Central memory CD8-positive, alpha-beta T cell (primary cell): ENCODE data around the gene ABTB1.
"Not testable (repeated sequence)": the region's sequence is repeated elsewhere in the genome, so short reads cannot be mapped to it uniquely, and the experiment has no call there.

Experiments used
- ATAC-seq: fragments of 150-1000 bp; cut with Tn5 transposase; replicated peaks from 2 replicates; pipeline ENCODE4 v1.10.0; 2022; ENCODE audit warnings: mild to moderate bottlenecking, moderate FRiP score, moderate number of reproducible peaks; ENCODE audit not compliant: poor library complexity, severe bottlenecking; ENCODE audit errors: extremely low read depth
- DNase-seq, 2 donors: peaks; one replicate each; pipeline ENCODE4 v3.0.0; 2021; ENCODE audit warnings: low spot score in 2 of 2
- H3K27ac Mint-ChIP-seq: one replicate; pipeline ENCODE4 v1.8.0; 2022; ENCODE audit warnings: low read depth, mild to moderate bottlenecking, moderate library complexity, mixed read lengths
- H3K27me3 Mint-ChIP-seq: one replicate; pipeline ENCODE4 v1.8.0; 2022; ENCODE audit warnings: mixed read lengths
- H3K36me3 Mint-ChIP-seq: one replicate; pipeline ENCODE4 v1.8.0; 2022; ENCODE audit warnings: mild to moderate bottlenecking, moderate library complexity, mixed read lengths; ENCODE audit not compliant: insufficient read depth
- H3K4me1 Mint-ChIP-seq: one replicate; pipeline ENCODE4 v1.8.0; 2022; ENCODE audit warnings: mixed read lengths
- H3K4me3 Mint-ChIP-seq: one replicate; pipeline ENCODE4 v1.8.0; 2022; ENCODE audit warnings: mild to moderate bottlenecking, moderate library complexity, mixed read lengths
- H3K9me3 Mint-ChIP-seq: one replicate; pipeline ENCODE4 v1.8.0; 2022; ENCODE audit warnings: mixed read lengths

The ABTB1 gene

DNA sequence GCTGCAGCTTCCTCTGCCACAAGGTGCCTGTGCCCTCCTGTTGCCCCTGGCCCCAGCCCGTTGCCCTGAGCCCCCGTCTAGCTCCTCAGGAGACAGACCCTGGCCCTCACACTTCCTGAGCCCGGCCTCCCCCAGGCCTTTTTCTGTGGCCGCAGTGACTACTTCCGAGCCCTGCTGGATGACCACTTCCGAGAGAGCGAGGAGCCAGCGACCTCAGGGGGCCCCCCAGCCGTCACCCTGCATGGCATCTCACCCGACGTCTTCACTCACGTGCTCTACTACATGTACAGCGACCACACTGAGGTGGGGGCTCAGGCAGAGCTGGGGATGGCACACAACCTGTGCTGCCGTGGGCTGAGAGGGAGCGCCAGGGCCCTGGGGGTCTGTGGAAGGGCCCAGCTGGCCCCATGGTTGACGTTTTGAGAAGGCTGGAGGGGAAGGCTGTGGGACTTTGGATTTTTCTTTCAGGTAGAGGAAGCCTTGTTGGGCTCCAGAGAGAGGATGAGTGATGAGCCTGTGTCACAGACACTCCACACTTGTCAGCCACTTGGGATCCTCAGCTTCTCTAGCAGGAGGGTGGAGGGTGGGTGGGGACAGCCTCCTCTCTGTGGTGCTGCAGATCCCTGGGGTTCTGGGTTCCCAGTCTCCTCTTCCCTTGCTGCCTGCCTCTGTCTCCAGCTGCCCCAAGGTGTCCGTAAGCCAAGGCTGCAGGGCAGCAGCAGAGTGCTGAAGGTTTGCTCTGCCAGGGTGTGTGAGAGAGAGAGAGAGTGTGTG, 5.0 kb downstream of the ABTB1 start:
- DNase-seq (no peak), ATAC-seq (no peak)
- H3K4me3 Mint-ChIP-seq = no peak overlapping the region
- peaks cover 37% of the 10 kb centered on the region for H3K4me1 Mint-ChIP-seq
- H3K36me3 Mint-ChIP-seq = peaks cover 16% of the 10 kb centered on the region
- H3K27me3 Mint-ChIP-seq = no peaks in the 10 kb centered on the region
- H3K9me3 Mint-ChIP-seq = no peaks in the 10 kb centered on the region
- H3K27ac Mint-ChIP-seq = peak overlapping the region; percentile 55

DNA sequence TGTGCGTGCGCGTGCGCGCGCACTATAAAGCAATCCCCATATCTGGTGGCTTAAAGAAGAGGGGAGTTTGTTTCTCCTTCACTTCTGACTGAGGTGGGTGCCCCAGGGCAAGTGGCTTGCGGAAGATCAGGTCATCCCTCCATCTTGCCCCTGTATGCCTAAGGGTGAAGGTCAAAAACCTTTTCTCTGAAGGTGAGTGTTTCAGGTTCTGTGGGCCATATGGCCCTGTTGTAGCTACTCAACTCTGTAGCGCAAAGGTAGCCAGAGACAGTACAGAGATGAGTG, 5.5 kb downstream of the ABTB1 start:
- Mint-ChIP-seq H3K4me3 (no peak overlapping the region), H3K36me3 (peaks cover 16% of the 10 kb centered on the region), H3K27me3 (no peaks in the 10 kb centered on the region), H3K27ac (no peak overlapping the region), H3K9me3 (no peaks in the 10 kb centered on the region), H3K4me1 (peaks cover 37% of the 10 kb centered on the region)
- no peak for ATAC-seq
- no peak for DNase-seq

DNA sequence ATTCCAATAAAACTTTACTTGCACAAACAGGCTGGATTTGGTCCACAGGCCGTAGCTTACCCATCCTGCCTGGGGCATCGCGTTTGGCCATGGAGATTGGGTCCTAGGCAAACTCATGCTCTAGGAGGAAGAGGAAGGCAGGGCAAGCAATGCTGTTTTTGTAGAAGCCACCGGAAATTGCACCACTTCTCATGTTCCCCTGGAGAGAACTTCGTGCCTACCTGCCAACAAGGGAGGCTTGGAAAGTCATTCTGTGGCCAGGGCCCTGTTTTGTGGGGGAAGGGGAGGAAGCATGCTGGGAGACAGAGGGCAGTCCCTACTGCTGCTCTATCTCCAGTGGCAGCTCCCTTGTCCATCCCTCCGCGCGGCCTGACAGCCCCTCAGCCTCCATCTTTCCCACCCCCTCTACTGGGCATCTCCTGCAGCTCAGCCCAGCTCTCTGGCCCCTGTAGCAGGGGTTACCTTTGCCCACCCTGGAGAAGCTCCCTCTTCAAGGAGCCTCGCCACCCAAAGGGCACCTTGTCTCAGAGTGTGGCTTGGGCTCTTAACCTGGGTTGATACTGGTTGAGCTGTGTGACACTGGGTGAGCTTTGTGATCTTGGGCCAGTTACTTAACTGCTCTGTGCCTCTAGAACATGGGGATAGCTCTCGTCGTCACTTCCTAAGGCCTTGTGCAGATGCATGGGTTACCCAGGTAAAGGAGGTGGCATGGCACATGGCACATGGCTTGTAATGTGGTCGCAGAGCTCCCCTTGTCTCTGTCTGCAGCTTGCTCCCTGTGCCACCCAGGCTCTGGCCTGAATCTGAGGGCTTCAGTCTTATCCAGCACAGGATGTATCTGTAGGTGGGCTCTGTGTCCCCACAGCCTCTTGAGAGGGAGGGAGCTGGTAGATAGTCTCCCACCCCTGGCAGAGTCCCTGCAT, 6.1 kb downstream of the ABTB1 start:
- Mint-ChIP-seq H3K4me1 (peaks cover 31% of the 10 kb centered on the region), H3K4me3 (no peak overlapping the region)

DNA sequence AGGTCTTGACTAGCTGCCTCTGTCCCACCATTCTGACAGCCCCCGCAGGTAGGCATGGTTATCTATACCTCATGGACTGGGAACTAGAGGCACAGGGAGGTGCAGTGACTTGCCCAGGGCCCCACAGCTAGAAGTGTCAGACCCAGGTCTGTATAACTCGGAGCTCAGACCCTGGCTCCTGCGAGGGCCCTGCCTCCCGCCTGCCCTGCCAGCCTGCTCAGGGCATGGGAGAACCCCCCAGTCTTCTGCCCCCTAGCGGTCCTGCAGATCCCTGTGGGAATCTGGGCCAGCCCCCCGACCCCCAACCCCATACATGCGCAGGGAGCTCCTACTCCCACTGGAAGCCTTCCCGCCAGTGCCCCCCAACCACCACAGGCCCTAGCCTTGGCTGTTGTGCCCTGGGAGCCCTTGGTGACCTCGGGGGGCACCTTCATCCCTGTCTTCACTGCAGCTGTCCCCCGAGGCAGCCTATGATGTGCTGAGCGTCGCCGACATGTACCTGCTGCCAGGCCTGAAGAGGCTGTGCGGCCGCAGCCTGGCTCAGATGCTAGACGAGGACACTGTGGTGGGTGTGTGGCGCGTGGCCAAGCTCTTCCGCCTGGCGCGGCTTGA, 6.9 kb downstream of the ABTB1 start:
- Mint-ChIP-seq H3K4me1 (peaks cover 24% of the 10 kb centered on the region), H3K9me3 (no peaks in the 10 kb centered on the region), H3K27ac (no peak overlapping the region), H3K36me3 (peaks cover 11% of the 10 kb centered on the region), H3K27me3 (no peaks in the 10 kb centered on the region), H3K4me3 (no peak overlapping the region)
- DNase-seq (no peak), ATAC-seq (no peak)

More for the DNA sequence above, 6.1 kb downstream of the ABTB1 start:
- Mint-ChIP-seq H3K9me3 (no peaks in the 10 kb centered on the region), H3K27me3 (no peaks in the 10 kb centered on the region), H3K36me3 (peaks cover 11% of the 10 kb centered on the region), H3K27ac (no peak overlapping the region)
- DNase-seq = no peak
- ATAC-seq = no peak

DNA sequence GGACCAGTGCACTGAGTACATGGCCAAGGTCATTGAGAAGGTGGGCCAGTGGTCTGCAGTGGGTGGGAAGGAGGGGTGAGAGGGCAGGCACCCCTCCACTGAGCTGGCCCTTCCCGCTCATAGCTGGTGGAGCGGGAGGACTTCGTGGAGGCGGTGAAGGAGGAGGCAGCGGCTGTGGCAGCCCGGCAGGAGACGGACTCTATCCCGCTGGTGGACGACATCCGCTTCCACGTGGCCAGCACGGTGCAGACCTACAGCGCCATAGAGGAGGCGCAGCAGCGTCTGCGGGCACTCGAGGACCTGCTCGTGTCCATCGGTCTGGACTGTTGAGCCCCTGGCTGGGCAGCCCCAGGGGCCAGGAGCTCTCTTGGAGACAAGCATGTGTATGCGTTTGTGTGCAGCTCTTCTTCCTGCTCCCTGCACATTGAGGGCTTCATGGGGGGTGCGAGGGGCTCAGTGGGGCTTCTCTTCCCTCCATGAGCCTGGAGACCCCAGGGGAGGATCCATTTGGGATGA, 7.5 kb downstream of the ABTB1 start:
- ATAC-seq (no peak), DNase-seq (peak in 1 of 2 donors; percentile 12)
- Mint-ChIP-seq H3K9me3 (no peaks in the 10 kb centered on the region), H3K27ac (no peak overlapping the region), H3K27me3 (no peaks in the 10 kb centered on the region), H3K4me1 (peaks cover 18% of the 10 kb centered on the region), H3K4me3 (no peak overlapping the region), H3K36me3 (peaks cover 8% of the 10 kb centered on the region)

DNA sequence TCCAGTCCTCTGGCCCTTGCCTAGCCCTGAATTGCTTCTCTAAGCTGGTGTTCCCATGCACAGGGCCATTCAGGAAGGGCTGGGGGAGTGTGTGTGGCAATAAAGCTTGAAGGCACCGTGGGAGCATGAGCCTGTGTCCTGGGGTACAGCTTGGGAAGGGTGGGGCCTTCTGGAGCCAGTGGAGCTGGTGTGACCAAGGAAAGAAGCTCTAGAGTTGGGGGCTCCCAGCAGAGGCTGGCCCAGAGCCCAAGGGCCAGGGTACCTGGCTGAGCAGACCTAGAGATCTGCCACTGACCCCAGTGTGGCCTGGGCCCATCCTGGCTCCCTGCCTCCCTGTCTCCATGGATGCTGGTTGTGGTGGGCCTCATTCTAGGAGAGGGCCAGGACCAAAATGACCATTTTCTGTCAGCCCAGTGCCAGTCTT, 8.1 kb downstream of the ABTB1 start:
- Mint-ChIP-seq H3K9me3 (no peaks in the 10 kb centered on the region), H3K4me1 (peaks cover 13% of the 10 kb centered on the region), H3K4me3 (no peak overlapping the region), H3K36me3 (peaks cover 8% of the 10 kb centered on the region), H3K27ac (no peak overlapping the region), H3K27me3 (no peaks in the 10 kb centered on the region)
- DNase-seq (peak in 1 of 2 donors; percentile 11), ATAC-seq (no peak)

DNA sequence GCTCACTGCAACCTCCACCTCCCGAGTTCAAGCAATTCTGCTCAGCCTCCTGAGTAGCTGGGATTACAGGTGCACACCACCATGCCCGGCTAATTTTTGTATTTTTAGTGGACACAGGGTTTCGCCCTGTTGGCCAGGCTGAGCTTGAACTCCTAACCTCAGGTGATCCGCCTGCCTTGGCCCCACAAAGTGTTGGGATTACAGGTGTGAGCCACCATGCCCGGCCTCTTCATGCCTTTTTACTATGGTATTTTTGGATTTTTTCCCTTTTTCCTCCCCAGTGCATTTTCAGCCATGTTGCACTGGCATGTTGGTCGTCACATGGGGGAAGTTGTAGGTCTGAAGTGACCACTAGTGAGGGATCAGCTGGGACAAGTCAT, 9.4 kb downstream of the ABTB1 start:
- not testable (repeated sequence) for H3K4me3 Mint-ChIP-seq, H3K27me3 Mint-ChIP-seq, DNase-seq, H3K4me1 Mint-ChIP-seq, H3K9me3 Mint-ChIP-seq, H3K27ac Mint-ChIP-seq, H3K36me3 Mint-ChIP-seq, ATAC-seq

DNA sequence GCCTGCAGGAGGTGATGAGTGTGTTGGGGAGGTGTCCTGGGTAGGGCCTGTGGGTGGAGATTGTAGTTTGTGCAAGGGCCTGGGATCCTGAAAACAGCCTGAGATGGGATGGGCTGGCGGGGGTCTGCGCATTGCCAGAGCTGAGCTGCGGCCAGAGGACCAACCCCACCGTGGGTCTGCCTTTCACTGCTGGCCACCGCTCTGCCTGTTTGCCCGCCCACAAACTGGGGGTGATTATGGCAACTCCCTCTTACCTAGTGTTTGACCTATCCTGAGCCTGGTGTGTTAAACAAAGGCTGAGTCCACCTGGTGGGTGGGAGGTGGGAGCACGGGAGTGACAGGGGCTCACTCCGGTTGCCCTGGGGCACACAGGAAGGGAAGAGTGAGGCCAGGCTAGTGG, 9.8 kb downstream of the ABTB1 start:
- Mint-ChIP-seq H3K36me3 (peaks cover 7% of the 10 kb centered on the region), H3K4me1 (peaks cover 4% of the 10 kb centered on the region), H3K27me3 (no peaks in the 10 kb centered on the region), H3K9me3 (no peaks in the 10 kb centered on the region), H3K4me3 (no peak overlapping the region), H3K27ac (no peak overlapping the region)
- peak in 1 of 2 donors; percentile 6 for DNase-seq
- no peak for ATAC-seq

DNA sequence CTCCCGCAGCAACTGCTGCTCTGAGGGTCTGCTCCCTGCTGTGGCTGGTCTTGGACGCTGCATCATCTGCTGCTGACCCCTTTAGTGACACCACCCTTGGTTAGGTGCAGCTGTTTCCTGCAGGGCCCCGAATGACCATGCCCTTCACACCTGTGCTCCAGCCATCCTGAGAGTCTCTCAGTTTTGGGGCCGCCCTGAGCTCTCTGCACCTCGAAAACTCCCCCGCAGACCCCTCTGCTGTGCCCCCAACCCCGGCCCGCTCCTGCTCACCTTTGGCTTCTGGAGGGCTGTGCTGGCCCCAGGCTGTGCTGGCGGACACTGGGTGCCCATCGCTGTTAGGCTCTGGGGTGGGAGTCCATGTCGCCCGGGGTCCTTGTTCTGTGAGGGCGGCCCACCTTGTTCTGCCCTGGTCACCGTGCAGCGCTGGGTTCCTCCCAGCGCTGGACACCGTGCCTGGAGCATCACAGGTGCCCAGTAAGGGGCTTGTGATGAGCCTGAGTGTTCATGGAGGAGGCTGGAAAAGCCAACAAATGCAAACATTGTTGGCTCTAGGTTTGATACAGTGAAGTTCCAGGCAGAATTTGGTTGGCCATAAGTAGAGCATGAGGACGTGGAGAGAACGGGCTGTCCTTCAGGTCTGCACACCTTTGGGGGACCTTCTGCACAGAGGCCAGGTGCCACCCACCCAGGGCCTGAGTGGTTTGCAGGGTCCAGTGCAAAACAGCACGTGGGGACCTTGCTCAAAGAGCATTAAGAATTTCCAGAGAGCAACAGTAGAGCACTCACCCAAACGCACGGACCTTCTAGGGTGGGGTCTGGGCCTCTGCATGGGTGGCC, 12.3 kb downstream of the ABTB1 start:
- DNase-seq (no peak), ATAC-seq (no peak)
- H3K9me3 Mint-ChIP-seq = no peaks in the 10 kb centered on the region
- H3K27ac Mint-ChIP-seq = no peak overlapping the region
- H3K27me3 Mint-ChIP-seq = no peaks in the 10 kb centered on the region
- no peaks in the 10 kb centered on the region for H3K4me1 Mint-ChIP-seq
- no peak overlapping the region for H3K4me3 Mint-ChIP-seq
- H3K36me3 Mint-ChIP-seq = peaks cover under 1% of the 10 kb centered on the region

DNA sequence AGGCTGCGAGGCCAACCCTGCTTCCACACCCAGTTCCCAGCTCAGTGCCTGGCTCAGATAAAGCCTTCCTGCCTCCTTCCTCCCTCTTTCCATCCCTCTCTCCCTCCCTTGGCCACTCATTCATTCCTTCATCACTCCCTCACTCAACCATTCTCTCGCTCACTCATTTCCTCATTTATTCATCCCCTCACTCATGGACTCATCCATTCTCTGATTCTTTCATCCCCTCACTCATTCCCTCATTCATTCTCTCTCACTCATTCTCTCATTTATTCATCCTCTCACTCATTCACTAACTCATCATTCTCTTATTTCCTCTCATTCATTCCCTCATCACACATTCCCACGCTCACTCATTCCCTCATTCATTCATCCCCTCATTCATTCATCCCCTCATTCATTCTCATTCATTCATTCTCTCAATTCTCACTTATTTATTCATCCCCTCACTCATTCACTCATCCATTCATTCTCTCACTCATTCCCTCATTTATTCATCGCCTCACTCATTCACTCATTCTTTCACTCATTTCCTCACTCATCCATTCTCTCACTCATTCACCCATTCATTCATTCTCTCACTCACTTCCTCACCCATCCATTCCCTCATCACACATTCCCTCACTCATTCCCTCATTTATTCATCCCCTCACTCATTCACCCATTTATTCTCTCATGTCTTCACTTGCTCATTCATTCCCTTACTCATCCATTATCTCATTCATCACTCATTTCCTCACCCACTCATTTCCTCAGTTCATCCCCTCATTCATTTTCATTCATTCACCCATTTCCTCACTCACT, 13.2 kb downstream of the ABTB1 start:
- Mint-ChIP-seq H3K27ac (no peak overlapping the region), H3K36me3 (no peaks in the 10 kb centered on the region), H3K4me3 (no peak overlapping the region), H3K9me3 (no peaks in the 10 kb centered on the region), H3K27me3 (no peaks in the 10 kb centered on the region), H3K4me1 (no peaks in the 10 kb centered on the region)
- DNase-seq (no peak), ATAC-seq (no peak)

DNA sequence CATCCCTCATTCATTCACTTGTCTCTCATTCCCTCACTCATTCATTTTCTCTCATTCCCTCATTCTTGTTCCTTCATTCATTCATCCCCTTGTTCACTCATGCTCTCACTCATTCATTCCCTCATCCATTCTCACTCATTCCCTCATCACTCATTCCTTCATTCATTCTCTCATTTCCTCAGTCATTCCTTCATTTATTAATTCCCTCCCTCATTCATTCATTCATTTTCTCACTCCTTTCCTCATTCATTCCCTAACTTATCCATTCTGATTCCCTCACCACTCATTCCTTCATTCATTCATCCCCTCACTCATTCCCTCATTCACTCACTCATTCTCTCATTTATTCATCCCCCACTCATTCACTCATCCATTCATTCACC, 13.8 kb downstream of the ABTB1 start:
- no peak for ATAC-seq
- no peaks in the 10 kb centered on the region for H3K27me3 Mint-ChIP-seq
- no peaks in the 10 kb centered on the region for H3K9me3 Mint-ChIP-seq
- no peak overlapping the region for H3K27ac Mint-ChIP-seq
- H3K36me3 Mint-ChIP-seq = no peaks in the 10 kb centered on the region
- no peak overlapping the region for H3K4me3 Mint-ChIP-seq
- no peak for DNase-seq
- H3K4me1 Mint-ChIP-seq = no peaks in the 10 kb centered on the region
